Mammary epithelial cell (primary cell): ENCODE measurements around the gene ARMH4.

Experiments used
- CTCF ChIP-seq, 2 donors: IDR thresholded peaks in 1 of 2; conservative IDR thresholded peaks in 1 of 2; 2 replicates each; pipeline ENCODE4 v1.5.1; 2011 to 2012; ENCODE audit warnings: inconsistent platforms in 2 of 2, low read length in 2 of 2, mild to moderate bottlenecking in 2 of 2, control low read depth in 1 of 2, low read depth in 1 of 2; ENCODE audit not compliant: insufficient read depth in 1 of 2; ENCODE audit errors: extremely low read depth in 1 of 2
- EZH2 ChIP-seq: IDR thresholded peaks from 2 replicates; pipeline ENCODE4 v1.6.1; 2012; ENCODE audit warnings: low read length, inconsistent platforms, borderline replicate concordance

DNA sequence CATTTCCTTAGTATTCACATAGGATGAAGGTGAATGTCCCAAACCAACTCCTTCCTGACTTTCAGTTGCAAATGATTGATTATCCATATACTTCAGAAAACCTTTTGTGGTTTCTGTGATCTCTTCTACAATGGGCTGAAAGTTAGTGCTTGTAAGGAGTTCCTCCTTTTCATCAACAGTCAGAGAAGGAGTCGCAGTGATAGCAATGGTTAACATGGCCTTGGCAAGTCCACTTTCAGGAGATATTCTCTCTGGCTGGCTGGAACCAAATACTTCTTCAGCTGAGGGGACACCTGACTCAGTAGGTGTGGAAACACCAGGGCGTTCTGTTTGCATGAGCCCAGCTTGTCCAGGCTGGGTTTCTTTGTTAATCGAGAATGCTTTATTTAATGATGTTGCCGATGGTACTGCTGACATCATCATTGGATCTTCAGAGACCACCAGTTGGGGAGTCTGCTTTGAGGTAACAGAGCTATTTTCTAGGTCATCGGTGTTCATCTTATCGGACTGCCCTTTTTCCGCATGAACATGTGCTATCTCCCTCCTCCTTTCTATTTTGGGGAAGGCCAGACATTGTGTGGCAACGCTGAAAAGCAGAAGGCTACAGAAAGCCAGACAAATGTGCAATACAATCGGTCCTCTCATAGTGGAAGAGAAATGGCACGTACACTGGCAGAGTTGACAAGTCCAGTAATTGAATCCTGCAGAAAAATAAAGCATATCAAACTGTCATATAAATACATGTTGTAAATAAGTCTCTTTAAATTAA, 13.1 kb downstream of the ARMH4 start:
- no peak for TF ChIP-seq CTCF (conservative IDR thresholded peaks at IDR 0.05 in 1 of 2, IDR thresholded peaks at IDR 0.05 in 1 of 2; ENCODE audit: extremely low read depth in 1 of 2, insufficient read depth in 1 of 2, low read depth in 1 of 2, low read length in 2 of 2)
- TF ChIP-seq EZH2, result no peak
